Measurements from ENCODE around the gene SEMA5A. TPM values are rescaled to one million over a fixed set of nuclear protein-coding genes. Genes with fewer than 3 reads are reported as not detected.

SEMA5A gene
- total RNA-seq, 1 donor = 57.0 TPM

DNA sequence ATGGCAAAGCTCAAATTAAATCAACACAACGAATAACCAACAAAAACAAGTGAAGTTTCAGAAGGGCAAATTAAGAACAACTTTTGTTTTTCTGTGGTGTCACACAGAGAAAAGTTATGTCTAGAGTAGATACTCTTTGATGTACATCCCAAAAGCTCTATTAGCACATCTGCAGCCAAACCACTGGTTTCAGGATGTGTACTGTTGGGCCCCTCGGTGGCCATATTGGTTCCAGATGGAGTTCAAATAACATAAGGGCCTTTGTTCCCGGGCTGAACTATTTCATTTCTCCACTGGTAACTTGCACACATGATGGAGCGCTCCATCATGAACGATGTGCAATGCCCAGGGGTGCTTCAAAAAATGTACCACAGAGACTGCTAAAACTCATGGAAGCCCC lies 126.1 kb downstream of the SEMA5A start:
- DNase-seq (ENCODE audit: low read depth) = no peak
- TF ChIP-seq, protein P1, sequence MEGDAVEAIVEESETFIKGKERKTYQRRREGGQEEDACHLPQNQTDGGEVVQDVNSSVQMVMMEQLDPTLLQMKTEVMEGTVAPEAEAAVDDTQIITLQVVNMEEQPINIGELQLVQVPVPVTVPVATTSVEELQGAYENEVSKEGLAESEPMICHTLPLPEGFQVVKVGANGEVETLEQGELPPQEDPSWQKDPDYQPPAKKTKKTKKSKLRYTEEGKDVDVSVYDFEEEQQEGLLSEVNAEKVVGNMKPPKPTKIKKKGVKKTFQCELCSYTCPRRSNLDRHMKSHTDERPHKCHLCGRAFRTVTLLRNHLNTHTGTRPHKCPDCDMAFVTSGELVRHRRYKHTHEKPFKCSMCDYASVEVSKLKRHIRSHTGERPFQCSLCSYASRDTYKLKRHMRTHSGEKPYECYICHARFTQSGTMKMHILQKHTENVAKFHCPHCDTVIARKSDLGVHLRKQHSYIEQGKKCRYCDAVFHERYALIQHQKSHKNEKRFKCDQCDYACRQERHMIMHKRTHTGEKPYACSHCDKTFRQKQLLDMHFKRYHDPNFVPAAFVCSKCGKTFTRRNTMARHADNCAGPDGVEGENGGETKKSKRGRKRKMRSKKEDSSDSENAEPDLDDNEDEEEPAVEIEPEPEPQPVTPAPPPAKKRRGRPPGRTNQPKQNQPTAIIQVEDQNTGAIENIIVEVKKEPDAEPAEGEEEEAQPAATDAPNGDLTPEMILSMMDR (IDR thresholded peaks at IDR 0.05; ENCODE audit: insufficient read depth, low read length) = no peak

GRCh38 chr5:9415566-9415965 lies 130.3 kb downstream of the SEMA5A start:
- no peak for DNase-seq (ENCODE audit: low read depth)
- no peak overlapping the region for H3K4me3 ChIP-seq (ENCODE audit: low read depth, low read length)
- TF ChIP-seq, protein P1 (IDR thresholded peaks at IDR 0.05; ENCODE audit: insufficient read depth, low read length) = no peak

More for the DNA sequence above, 126.1 kb downstream of the SEMA5A start:
- no peak overlapping the region for H3K4me3 ChIP-seq (ENCODE audit: low read depth, low read length)

DNA sequence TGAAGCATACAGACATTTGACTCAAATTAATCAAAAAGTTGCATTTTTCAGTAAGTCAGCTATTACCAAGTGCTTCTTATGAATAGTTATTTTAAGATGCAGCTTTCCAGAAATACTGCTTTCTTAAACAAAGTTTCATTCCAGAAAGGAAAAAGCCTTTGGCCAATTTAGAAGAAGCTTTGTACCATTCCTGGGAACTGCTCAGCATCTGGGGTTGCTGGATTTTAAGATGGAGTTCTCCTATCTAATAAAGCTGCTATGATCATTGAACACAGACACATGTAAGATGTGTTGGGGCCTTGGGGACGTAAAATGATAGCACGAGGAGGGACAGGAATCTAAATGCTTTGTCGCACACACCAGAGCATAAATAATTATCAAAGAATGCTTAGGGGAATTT lies 130.8 kb downstream of the SEMA5A start:
- no peak for DNase-seq (ENCODE audit: low read depth)
- no peak overlapping the region for H3K4me3 ChIP-seq (ENCODE audit: low read depth, low read length)
- TF ChIP-seq, protein P1 (IDR thresholded peaks at IDR 0.05; ENCODE audit: insufficient read depth, low read length) = no peak

- DNase-seq (ENCODE audit: low read depth) = no peak
- H3K4me3 ChIP-seq (ENCODE audit: low read depth, low read length) = no peak overlapping the region
- TF ChIP-seq, protein P1 (IDR thresholded peaks at IDR 0.05; ENCODE audit: insufficient read depth, low read length) = no peak
Observed at GRCh38 chr5:9411142-9411541, 134.7 kb downstream of the SEMA5A start.

DNA sequence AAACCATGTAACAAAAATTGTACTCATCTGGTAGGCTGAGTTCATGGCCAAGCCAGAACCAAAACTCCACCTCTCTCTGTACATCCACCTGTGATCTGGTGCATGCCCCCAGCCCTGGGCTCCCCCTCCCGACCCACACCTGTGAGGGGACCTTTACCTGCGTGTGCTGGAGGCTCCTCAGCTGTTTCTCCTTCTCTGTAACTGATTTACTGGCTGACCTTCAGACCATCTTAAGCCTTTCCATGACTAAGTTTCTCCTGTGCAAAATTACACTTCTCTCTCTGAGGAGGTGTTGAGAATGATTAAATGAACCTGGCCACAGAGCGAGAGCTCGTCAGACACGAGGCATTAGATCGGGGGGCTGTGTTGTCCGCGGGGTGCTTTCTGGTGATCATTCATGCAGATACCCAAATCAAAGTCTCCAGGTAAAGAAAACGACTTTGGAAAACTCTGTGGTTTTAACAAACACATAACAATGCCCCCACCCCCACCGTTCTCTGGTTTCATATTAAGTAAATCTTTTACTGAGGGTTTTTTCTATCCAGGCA lies 136.4 kb downstream of the SEMA5A start:
- H3K4me3 ChIP-seq (ENCODE audit: low read depth, low read length) = no peak overlapping the region
- DNase-seq (ENCODE audit: low read depth) = no peak
- TF ChIP-seq, protein P1 (IDR thresholded peaks at IDR 0.05; ENCODE audit: insufficient read depth, low read length) = no peak

- no peak for DNase-seq (ENCODE audit: low read depth)
- TF ChIP-seq, protein P1 (IDR thresholded peaks at IDR 0.05; ENCODE audit: insufficient read depth, low read length) = no peak
- H3K4me3 ChIP-seq (ENCODE audit: low read depth, low read length) = no peak overlapping the region
Observed at GRCh38 chr5:9408964-9409363, 136.9 kb downstream of the SEMA5A start.

DNA sequence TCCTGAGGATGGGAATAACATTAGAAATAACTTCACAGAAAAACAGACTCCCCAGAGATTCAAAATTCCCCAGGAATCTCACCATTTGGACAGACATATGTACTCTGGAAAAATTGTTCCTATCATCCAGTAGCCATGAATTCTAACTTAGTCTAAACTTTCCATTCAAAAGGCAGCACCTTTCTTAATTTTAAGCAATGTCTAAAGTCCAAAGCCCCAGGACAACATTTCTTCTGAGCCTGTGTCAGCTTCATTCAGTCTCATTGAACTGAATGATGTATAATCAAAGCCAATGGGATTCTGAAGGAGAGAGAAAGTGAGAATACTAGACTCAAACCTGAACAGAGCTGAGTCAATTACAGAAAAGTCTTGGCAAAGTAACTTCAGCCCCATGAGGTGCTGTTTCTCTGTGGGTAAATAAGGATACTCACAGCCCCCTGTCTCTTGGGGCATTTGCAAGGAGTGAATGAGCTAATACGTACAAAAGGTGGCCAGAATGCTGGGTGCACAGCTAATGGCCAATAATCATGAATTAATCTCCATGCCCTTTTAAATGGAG lies 140.6 kb downstream of the SEMA5A start:
- no peak for DNase-seq (ENCODE audit: low read depth)
- TF ChIP-seq, protein P1 (IDR thresholded peaks at IDR 0.05; ENCODE audit: insufficient read depth, low read length) = no peak
- H3K4me3 ChIP-seq (ENCODE audit: low read depth, low read length) = no peak overlapping the region

Measured in fibroblast of the aortic adventitia (primary cell).